Mesendoderm (in vitro differentiated cells): ENCODE data around the gene ERCC5.

ENCODE experiments used
- DNase-seq: peaks from one replicate; pipeline ENCODE4 v3.0.0; 2013
- H2AK5ac ChIP-seq: 2 replicates; pipeline ENCODE4 v1.6.1; 2013; ENCODE audit warnings: low read length, inconsistent platforms
- H2BK120ac ChIP-seq: 2 replicates; pipeline ENCODE4 v1.6.1; 2013; ENCODE audit warnings: low read depth, mild to moderate bottlenecking, low read length, moderate library complexity, mixed read lengths
- H2BK15ac ChIP-seq: replicated peaks from 2 replicates; pipeline ENCODE4 v1.6.1; 2013; ENCODE audit warnings: low read depth, mild to moderate bottlenecking, moderate library complexity
- H2BK5ac ChIP-seq: 2 replicates; pipeline ENCODE4 v1.6.1; 2013; ENCODE audit warnings: low read length, inconsistent platforms
- H3K18ac ChIP-seq: 2 replicates; pipeline ENCODE4 v1.6.1; 2013; ENCODE audit warnings: mild to moderate bottlenecking, low read length, mixed read lengths
- H3K23ac ChIP-seq: one replicate; pipeline ENCODE4 v1.6.1; 2013; ENCODE audit warnings: low read length
- H3K27ac ChIP-seq: 2 replicates; pipeline ENCODE4 v1.5.1; 2013; ENCODE audit warnings: low read depth, mild to moderate bottlenecking, inconsistent platforms, low read length, moderate library complexity
- H3K27me3 ChIP-seq: 2 replicates; pipeline ENCODE4 v1.6.1; 2013; ENCODE audit warnings: low read length, control low read depth, mild to moderate bottlenecking, inconsistent platforms; ENCODE audit not compliant: insufficient read depth, poor library complexity
- H3K36me3 ChIP-seq: 2 replicates; pipeline ENCODE4 v1.6.1; 2013; ENCODE audit warnings: low read length, inconsistent platforms; ENCODE audit not compliant: control insufficient read depth, insufficient read depth
- H3K4ac ChIP-seq: one replicate; pipeline ENCODE4 v1.6.1; 2013; ENCODE audit warnings: low read depth, mild to moderate bottlenecking, low read length, moderate library complexity
- H3K4me1 ChIP-seq: 2 replicates; pipeline ENCODE4 v1.6.1; 2013; ENCODE audit warnings: low read depth, low read length, inconsistent platforms; ENCODE audit not compliant: control insufficient read depth
- H3K4me2 ChIP-seq: 2 replicates; pipeline ENCODE4 v1.6.1; 2013; ENCODE audit warnings: low read length
- H3K4me3 ChIP-seq: 2 replicates; pipeline ENCODE4 v1.5.1; 2013; ENCODE audit warnings: mild to moderate bottlenecking, low read length
- H3K56ac ChIP-seq: one replicate; pipeline ENCODE4 v1.6.1; 2013; ENCODE audit warnings: low read length
- H3K79me1 ChIP-seq: 2 replicates; pipeline ENCODE4 v1.6.1; 2013; ENCODE audit warnings: low read length, inconsistent platforms
- H3K79me2 ChIP-seq: 2 replicates; pipeline ENCODE4 v1.6.1; 2013; ENCODE audit warnings: mild to moderate bottlenecking, low read length; ENCODE audit not compliant: control insufficient read depth, insufficient read depth
- H3K9ac ChIP-seq: 2 replicates; pipeline ENCODE4 v1.6.1; 2013; ENCODE audit warnings: low read length, inconsistent platforms
- H4K5ac ChIP-seq: one replicate; pipeline ENCODE4 v1.6.1; 2013; ENCODE audit warnings: low read length
- H4K8ac ChIP-seq: one replicate; pipeline ENCODE4 v1.6.1; 2013; ENCODE audit warnings: low read depth, mild to moderate bottlenecking, control low read depth, low read length, moderate library complexity
- WGBS: extraction: QIAGEN DNeasy Blood & Tissue Kit; methylation state at CpG from one replicate; pipeline ENCODE4 v1.1.7; 2013; ENCODE audit warnings: low lambda C conversion rate, missing lambda C conversion rate; ENCODE audit not compliant: insufficient coverage; ENCODE audit errors: extremely low coverage; 5-methylcytosine and 5-hydroxymethylcytosine counted together

Gene ERCC5

GRCh38 chr13:102912599-102912998 is 66.8 kb downstream of the ERCC5 start:
- Histone ChIP-seq H3K79me2 (no peaks in the 10 kb centered on the region), H3K27me3 (no peaks in the 10 kb centered on the region), H2AK5ac (no peak overlapping the region), H3K79me1 (no peaks in the 10 kb centered on the region), H3K36me3 (no peaks in the 10 kb centered on the region), H3K4me2 (no peak overlapping the region), H3K4me3 (no peak overlapping the region), H2BK15ac (no peak overlapping the region), H4K5ac (no peak overlapping the region), H2BK120ac (no peak overlapping the region), H3K4ac (no peak overlapping the region), H3K27ac (no peak overlapping the region), H2BK5ac (no peak overlapping the region), H4K8ac (no peak overlapping the region), H3K18ac (no peak overlapping the region), H3K9ac (no peak overlapping the region), H3K23ac (no peak overlapping the region), H3K4me1 (no peaks in the 10 kb centered on the region), H3K56ac (no peak overlapping the region)
- no peak for DNase-seq
- no CpG with 5 or more reads among the region's 3 CpGs for WGBS

GRCh38 chr13:102913914-102914313 is 68.1 kb downstream of the ERCC5 start:
- Histone ChIP-seq H3K79me2 (no peaks in the 10 kb centered on the region), H3K4me3 (no peak overlapping the region), H3K4me1 (no peaks in the 10 kb centered on the region), H4K5ac (no peak overlapping the region), H2BK120ac (no peak overlapping the region), H3K23ac (no peak overlapping the region), H3K79me1 (no peaks in the 10 kb centered on the region), H4K8ac (no peak overlapping the region), H3K36me3 (no peaks in the 10 kb centered on the region), H3K18ac (no peak overlapping the region), H2BK15ac (no peak overlapping the region), H3K56ac (no peak overlapping the region), H2AK5ac (no peak overlapping the region), H3K9ac (no peak overlapping the region), H2BK5ac (no peak overlapping the region), H3K27me3 (no peaks in the 10 kb centered on the region), H3K4me2 (no peak overlapping the region), H3K4ac (no peak overlapping the region), H3K27ac (no peak overlapping the region)
- no CpG with 5 or more reads among the region's 7 CpGs for WGBS
- no peak for DNase-seq

- H3K4me3 ChIP-seq = no peak overlapping the region
- no peaks in the 10 kb centered on the region for H3K36me3 ChIP-seq
- H3K27ac ChIP-seq = no peak overlapping the region
- no peak overlapping the region for H2BK15ac ChIP-seq
- H4K8ac ChIP-seq = no peak overlapping the region
- no peak overlapping the region for H3K23ac ChIP-seq
- no peaks in the 10 kb centered on the region for H3K4me1 ChIP-seq
- 100% methylated on average over 2 of the region's 12 CpGs for WGBS
- H3K4me2 ChIP-seq = no peak overlapping the region
- no peak overlapping the region for H2BK5ac ChIP-seq
- H3K4ac ChIP-seq = no peak overlapping the region
- no peaks in the 10 kb centered on the region for H3K27me3 ChIP-seq
- H4K5ac ChIP-seq = no peak overlapping the region
- H3K79me1 ChIP-seq = no peaks in the 10 kb centered on the region
- no peak overlapping the region for H2BK120ac ChIP-seq
- H2AK5ac ChIP-seq = no peak overlapping the region
- no peak overlapping the region for H3K9ac ChIP-seq
- no peak overlapping the region for H3K56ac ChIP-seq
- no peak overlapping the region for H3K18ac ChIP-seq
- H3K79me2 ChIP-seq = no peaks in the 10 kb centered on the region
- DNase-seq = peak; percentile 25
These were observed 68.6 kb downstream of the ERCC5 start for GRCh38 chr13:102914339-102914930.

- H3K4ac ChIP-seq = no peak overlapping the region
- H3K23ac ChIP-seq = no peak overlapping the region
- H2BK5ac ChIP-seq = no peak overlapping the region
- H3K4me3 ChIP-seq = no peak overlapping the region
- H3K4me1 ChIP-seq = no peaks in the 10 kb centered on the region
- no peak overlapping the region for H2AK5ac ChIP-seq
- no CpG with 5 or more reads among the region's 3 CpGs for WGBS
- no peaks in the 10 kb centered on the region for H3K27me3 ChIP-seq
- no peaks in the 10 kb centered on the region for H3K36me3 ChIP-seq
- no peak for DNase-seq
- H3K4me2 ChIP-seq = no peak overlapping the region
- no peaks in the 10 kb centered on the region for H3K79me2 ChIP-seq
- H3K27ac ChIP-seq = no peak overlapping the region
- no peaks in the 10 kb centered on the region for H3K79me1 ChIP-seq
- no peak overlapping the region for H3K56ac ChIP-seq
- H2BK15ac ChIP-seq = no peak overlapping the region
- no peak overlapping the region for H3K18ac ChIP-seq
- H4K8ac ChIP-seq = no peak overlapping the region
- H2BK120ac ChIP-seq = no peak overlapping the region
- no peak overlapping the region for H3K9ac ChIP-seq
- H4K5ac ChIP-seq = no peak overlapping the region
These were observed 69.6 kb downstream of the ERCC5 start for GRCh38 chr13:102915393-102915930.

- Histone ChIP-seq H2BK5ac (no peak overlapping the region), H2BK15ac (no peak overlapping the region), H3K4me2 (no peak overlapping the region), H3K9ac (no peak overlapping the region), H3K27ac (no peak overlapping the region), H4K5ac (no peak overlapping the region), H3K56ac (no peak overlapping the region), H3K4ac (no peak overlapping the region), H2AK5ac (no peak overlapping the region), H3K79me1 (no peaks in the 10 kb centered on the region), H3K4me1 (no peaks in the 10 kb centered on the region), H3K27me3 (no peaks in the 10 kb centered on the region), H2BK120ac (no peak overlapping the region), H4K8ac (no peak overlapping the region), H3K4me3 (no peak overlapping the region), H3K23ac (no peak overlapping the region), H3K36me3 (no peaks in the 10 kb centered on the region), H3K79me2 (no peaks in the 10 kb centered on the region), H3K18ac (no peak overlapping the region)
- no peak for DNase-seq
- no CpG with 5 or more reads among the region's 3 CpGs for WGBS
These were observed 71.2 kb downstream of the ERCC5 start for GRCh38 chr13:102917019-102917418.

GRCh38 chr13:102922184-102922583 is 76.4 kb downstream of the ERCC5 start:
- H3K27ac ChIP-seq = no peak overlapping the region
- no peak overlapping the region for H3K56ac ChIP-seq
- DNase-seq = no peak
- H3K79me1 ChIP-seq = no peaks in the 10 kb centered on the region
- no peak overlapping the region for H2BK120ac ChIP-seq
- no peak overlapping the region for H3K4me2 ChIP-seq
- no peak overlapping the region for H4K5ac ChIP-seq
- no peak overlapping the region for H4K8ac ChIP-seq
- no peak overlapping the region for H3K4me3 ChIP-seq
- H2BK15ac ChIP-seq = no peak overlapping the region
- no peaks in the 10 kb centered on the region for H3K36me3 ChIP-seq
- H3K18ac ChIP-seq = no peak overlapping the region
- no peak overlapping the region for H3K23ac ChIP-seq
- H2AK5ac ChIP-seq = no peak overlapping the region
- H3K4me1 ChIP-seq = no peaks in the 10 kb centered on the region
- no peak overlapping the region for H3K9ac ChIP-seq
- H3K27me3 ChIP-seq = no peaks in the 10 kb centered on the region
- no peak overlapping the region for H3K4ac ChIP-seq
- no peak overlapping the region for H2BK5ac ChIP-seq
- WGBS = no CpG with 5 or more reads among the region's 5 CpGs
- H3K79me2 ChIP-seq = no peaks in the 10 kb centered on the region
